HUES64 (cell line): ENCODE results near the gene TTC28.

Experiments used
- H3K27ac ChIP-seq: 2 replicates; pipeline ENCODE4 v1.7.0; 2013; ENCODE audit warnings: low read depth, low read length, inconsistent platforms
- H3K27me3 ChIP-seq: 2 replicates; pipeline ENCODE4 v1.6.1; 2013; ENCODE audit warnings: mild to moderate bottlenecking, low read length; ENCODE audit not compliant: insufficient read depth
- H3K36me3 ChIP-seq: 2 replicates; pipeline ENCODE4 v1.6.1; 2013; ENCODE audit warnings: mild to moderate bottlenecking, low read length; ENCODE audit not compliant: insufficient read depth
- H3K4me1 ChIP-seq: 2 replicates; pipeline ENCODE4 v1.6.1; 2013; ENCODE audit warnings: mild to moderate bottlenecking, low read length, moderate library complexity; ENCODE audit not compliant: insufficient read depth
- H3K4me3 ChIP-seq: 2 replicates; pipeline ENCODE4 v1.5.1; 2013; ENCODE audit warnings: mild to moderate bottlenecking, low read length, moderate library complexity
- H3K9ac ChIP-seq: 2 replicates; pipeline ENCODE4 v1.6.1; 2013; ENCODE audit warnings: mild to moderate bottlenecking, low read depth, low read length
- H3K9me3 ChIP-seq: 2 replicates; pipeline ENCODE4 v1.6.1; 2013; ENCODE audit warnings: low read depth, low read length; ENCODE audit not compliant: insufficient read depth
- WGBS: fragments of 150-250, 120-280 bp; methylation state at CpG from one replicate; pipeline ENCODE4 v1.1.7; 2013; ENCODE audit warnings: missing lambda C conversion rate; 5-methylcytosine and 5-hydroxymethylcytosine counted together

Gene TTC28

DNA sequence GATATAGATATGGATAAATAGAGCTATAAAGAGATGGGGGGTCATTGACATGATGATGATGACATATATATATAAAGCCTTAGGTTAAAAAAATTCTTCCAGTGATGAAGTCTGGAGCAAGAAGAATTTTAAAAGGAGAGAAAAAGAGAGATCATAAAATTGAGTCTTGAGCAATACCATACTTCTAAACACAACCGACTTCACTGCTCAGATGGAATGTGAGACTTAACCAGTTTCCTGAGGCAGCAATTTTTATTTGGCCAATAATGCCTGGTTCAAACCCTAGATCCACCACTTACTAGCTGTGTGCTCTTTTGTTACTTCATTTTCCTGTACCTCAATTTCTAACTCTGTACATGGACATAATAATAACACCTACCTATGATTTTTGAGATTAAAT lies 229.5 kb downstream of the TTC28 start:
- H3K9me3 ChIP-seq: no peaks in the 10 kb centered on the region
- H3K4me1 ChIP-seq: peaks cover 17% of the 10 kb centered on the region
- no peak overlapping the region for H3K27ac ChIP-seq
- no peaks in the 10 kb centered on the region for H3K36me3 ChIP-seq
- no peak overlapping the region for H3K4me3 ChIP-seq
- H3K27me3 ChIP-seq: no peaks in the 10 kb centered on the region
- 92% methylated on average over 1 of the region's 1 CpG for WGBS
- H3K9ac ChIP-seq: no peak overlapping the region

DNA sequence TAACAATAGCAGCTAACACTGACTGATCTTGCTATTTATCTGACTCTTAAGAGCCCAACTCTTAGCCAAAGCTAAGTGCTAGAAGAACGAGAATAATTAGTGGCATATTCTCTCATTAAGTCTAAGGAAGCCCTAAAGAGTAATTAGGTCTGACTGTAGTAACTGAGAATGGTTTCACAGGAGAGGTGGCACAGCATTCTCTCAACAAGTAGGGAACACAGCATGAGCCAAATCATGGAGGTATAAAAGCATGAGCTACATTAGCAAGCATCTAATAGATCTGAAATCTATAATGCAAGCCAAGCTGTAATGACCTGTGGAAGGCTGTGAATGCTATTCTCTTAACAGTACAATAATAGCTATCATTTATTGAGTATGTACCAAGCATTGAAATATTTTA lies 230.6 kb downstream of the TTC28 start:
- Histone ChIP-seq H3K27me3 (no peaks in the 10 kb centered on the region), H3K36me3 (no peaks in the 10 kb centered on the region), H3K4me3 (no peak overlapping the region), H3K9ac (no peak overlapping the region), H3K27ac (no peak overlapping the region), H3K9me3 (no peaks in the 10 kb centered on the region), H3K4me1 (peaks cover 20% of the 10 kb centered on the region)
- WGBS: 87% methylated on average over 1 of the region's 1 CpG

DNA sequence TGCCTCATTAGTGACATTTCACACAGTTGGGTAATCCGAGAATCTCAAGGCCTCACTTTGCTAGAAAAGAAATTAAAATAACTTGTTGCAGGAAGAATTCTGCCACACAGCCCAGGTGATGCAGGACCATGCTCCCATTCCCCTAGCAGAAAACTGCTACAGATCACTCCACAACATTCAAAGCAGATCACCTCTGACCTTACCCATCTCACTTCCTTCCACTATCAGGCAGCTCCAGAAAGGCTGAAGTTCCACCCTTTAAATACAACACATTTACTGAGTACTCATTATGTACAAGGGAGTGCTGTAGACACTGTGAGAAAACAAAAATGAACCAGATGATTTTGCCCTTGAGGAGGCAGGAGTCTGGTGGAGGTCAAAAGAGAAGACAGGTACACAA lies 231.0 kb downstream of the TTC28 start:
- WGBS: 94% methylated on average over 1 of the region's 1 CpG
- no peak overlapping the region for H3K4me3 ChIP-seq
- H3K27ac ChIP-seq: no peak overlapping the region
- H3K4me1 ChIP-seq: peaks cover 21% of the 10 kb centered on the region
- no peaks in the 10 kb centered on the region for H3K27me3 ChIP-seq
- no peaks in the 10 kb centered on the region for H3K36me3 ChIP-seq
- no peaks in the 10 kb centered on the region for H3K9me3 ChIP-seq
- H3K9ac ChIP-seq: no peak overlapping the region

DNA sequence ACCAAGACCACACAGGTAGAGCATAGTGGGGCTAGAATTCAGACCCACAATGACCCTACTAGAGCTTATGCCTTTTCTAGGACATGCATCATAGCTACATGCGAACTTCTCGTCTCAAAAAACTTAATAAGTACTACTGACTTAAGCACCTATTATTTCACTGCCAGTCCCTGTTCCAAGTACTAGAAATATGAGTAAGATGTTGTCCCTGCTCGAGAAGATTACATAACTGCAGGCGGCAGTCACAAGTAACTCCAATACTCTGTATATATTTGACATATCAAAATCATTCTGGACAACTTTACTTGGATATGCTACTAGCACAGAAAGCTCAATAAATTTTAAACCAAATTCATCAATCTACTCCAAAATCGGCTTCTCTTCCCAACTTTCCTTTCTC lies 235.0 kb downstream of the TTC28 start:
- WGBS: 90% methylated on average over 5 of the region's 5 CpGs
- Histone ChIP-seq H3K4me1 (peaks cover 28% of the 10 kb centered on the region), H3K27ac (no peak overlapping the region), H3K36me3 (no peaks in the 10 kb centered on the region), H3K27me3 (no peaks in the 10 kb centered on the region), H3K4me3 (no peak overlapping the region), H3K9me3 (no peaks in the 10 kb centered on the region), H3K9ac (no peak overlapping the region)

DNA sequence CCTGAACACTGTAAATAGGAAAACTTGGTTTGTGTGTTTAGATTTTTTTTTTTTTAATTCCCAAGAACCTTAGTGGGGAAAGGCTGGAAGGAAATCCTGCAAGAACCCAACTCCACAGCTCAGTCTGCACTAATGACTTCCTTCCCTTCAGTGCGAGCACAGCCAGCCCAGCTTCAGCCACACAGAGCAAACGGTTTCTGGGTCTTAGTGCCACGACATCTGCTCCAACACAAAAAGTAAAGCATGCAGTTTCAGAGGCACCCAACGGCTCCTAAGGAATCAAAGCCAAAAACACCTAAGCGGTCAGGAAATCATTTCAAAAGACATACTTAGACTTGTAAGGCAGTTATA lies 236.1 kb downstream of the TTC28 start:
- Histone ChIP-seq H3K9me3 (no peaks in the 10 kb centered on the region), H3K4me3 (peak overlapping the region; percentile 82), H3K36me3 (no peaks in the 10 kb centered on the region), H3K27ac (0 out of 2 replicates have a peak overlapping the region, but pooled peaks have one; percentile 19), H3K4me1 (peaks cover 20% of the 10 kb centered on the region), H3K9ac (peak overlapping the region; percentile 66), H3K27me3 (no peaks in the 10 kb centered on the region)
- 2% methylated on average over 4 of the region's 5 CpGs for WGBS

DNA sequence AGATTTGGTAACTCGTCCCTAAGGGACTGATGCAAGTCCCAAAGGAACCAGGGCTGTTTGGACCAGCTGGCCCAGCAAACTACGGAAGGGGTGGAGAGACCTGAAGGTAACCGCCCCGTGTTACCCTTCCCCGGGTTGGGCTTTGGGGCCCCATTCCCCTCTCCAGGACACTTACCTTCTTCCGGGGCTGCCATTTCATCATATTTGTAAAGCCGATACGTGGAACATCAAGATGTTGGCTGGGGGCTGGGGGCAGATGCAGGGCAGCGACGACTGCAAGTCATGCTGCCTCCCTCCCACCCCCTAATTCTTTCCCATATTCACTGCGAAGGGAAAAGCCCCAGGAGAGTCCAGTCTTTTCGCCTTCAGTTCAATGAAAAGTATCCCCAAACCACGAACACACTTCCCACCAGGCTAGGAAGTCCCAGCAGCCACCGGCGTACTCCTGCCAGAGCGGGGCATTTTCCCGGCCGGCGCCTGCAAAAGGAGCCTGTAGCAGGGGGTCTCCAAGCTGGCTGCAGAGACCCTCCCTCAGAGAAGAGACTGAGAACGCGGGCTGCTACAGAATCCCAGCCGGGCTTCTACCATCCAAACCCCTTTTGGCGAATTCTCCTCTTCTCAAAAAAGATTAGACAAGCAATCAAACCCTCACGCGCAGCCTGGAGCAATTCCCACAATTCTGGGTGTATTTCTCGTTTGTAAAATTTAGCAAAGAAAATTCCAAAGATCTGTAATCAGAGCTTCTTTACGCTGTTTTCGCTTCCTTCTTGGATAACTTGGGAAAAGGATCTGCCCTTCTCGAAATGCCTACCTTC lies 236.7 kb downstream of the TTC28 start:
- Histone ChIP-seq H3K36me3 (no peaks in the 10 kb centered on the region), H3K9me3 (no peaks in the 10 kb centered on the region), H3K4me1 (peaks cover 16% of the 10 kb centered on the region), H3K9ac (peak overlapping the region; percentile 66), H3K27ac (peak overlapping the region; percentile 19), H3K27me3 (no peaks in the 10 kb centered on the region), H3K4me3 (peak overlapping the region; percentile 82)
- WGBS: under 1% methylated on average over 29 of the region's 29 CpGs

DNA sequence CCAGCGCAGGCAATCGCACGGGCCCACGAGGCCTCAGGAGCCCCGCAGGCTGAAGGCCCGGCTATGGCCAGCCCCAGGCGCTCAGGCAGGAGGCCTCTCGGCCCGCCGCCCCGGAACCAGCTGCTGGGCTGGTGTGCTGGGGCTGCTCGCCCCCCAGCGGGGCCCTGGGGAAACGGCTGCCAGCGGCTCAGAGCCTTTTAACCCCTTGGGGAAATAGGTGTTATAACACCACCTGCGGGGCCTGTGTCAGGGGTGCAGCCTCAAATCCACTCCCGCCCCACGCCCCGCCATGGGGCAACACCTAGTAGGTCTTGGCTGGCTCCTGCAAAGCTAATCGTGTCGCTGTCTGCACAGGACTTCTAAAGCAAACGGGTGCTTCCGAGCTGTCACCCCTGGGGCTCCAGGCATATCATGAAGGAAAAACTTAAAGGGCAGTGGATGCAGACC lies 237.4 kb downstream of the TTC28 start:
- peak overlapping the region; percentile 71 for H3K9ac ChIP-seq
- 1% methylated on average over 23 of the region's 23 CpGs for WGBS

DNA sequence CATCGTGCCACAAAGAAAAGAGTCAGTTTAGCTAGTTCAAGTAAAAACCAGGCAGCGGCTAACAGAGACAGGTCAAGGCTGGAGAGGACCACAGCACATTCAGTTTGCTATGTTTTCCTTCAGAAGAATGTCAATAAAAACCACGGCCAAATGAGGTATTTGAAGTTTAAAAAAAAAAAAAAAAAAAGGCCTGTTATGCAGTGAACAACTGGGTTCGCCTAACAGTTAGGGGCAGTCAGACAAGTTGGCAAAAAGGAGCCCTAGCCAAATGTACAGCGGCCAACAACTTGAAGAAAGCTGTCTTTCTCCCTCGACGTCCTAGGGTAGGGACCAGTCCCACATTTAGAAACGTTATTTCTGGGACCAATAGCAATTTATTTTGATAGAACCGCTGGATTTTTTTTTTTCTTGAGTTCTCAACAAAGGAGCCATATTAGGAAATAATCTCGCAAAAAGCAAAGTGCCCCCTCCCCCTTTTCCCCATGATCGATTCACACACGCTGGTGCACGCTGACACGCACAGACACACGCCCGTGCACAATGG lies 237.8 kb downstream of the TTC28 start:
- H3K27ac ChIP-seq: no peak overlapping the region
- peak overlapping the region; percentile 82 for H3K4me3 ChIP-seq
- H3K9ac ChIP-seq: peak overlapping the region; percentile 71

More for the DNA sequence above, 237.4 kb downstream of the TTC28 start:
- Histone ChIP-seq H3K27ac (no peak overlapping the region; the same call in 1 of the 2 replicates), H3K9me3 (no peaks in the 10 kb centered on the region), H3K27me3 (no peaks in the 10 kb centered on the region), H3K4me3 (peak overlapping the region; percentile 82), H3K36me3 (no peaks in the 10 kb centered on the region), H3K4me1 (peaks cover 13% of the 10 kb centered on the region)

DNA sequence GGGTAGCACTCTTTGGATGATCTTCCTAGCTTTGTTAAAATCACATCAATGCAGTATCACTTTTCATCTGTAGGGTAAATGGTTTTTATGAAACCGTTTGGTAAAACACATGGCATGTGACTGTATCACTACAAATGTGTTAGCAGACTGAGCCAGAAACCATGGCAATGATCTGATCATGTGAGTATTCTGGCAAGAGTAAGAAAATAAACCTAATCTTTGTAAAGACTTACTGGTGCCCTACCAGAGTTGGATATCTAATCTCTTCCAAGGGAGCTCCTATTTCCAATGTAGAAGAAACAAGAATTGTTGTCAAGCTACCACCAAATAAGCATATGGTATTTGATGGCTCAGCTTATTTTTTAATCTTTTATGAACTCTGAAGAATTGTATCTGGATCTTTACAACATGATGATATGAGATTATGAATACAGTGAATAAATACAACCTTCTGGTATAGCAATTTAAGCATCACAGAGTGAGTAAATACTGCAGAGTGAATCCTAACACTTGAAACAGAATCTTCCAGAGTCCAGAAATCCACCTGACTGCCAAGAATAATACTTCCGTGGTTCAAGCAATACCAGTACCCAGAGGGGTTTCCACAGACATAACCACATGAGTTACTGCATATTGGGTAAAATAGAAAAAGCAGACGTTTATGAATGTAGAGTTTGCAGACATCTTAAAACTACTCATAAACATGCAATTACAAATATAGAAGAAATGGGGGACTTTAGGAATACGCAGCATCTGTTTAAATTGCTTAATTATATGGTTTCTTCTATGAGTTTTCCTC lies 238.8 kb downstream of the TTC28 start:
- no peaks in the 10 kb centered on the region for H3K9me3 ChIP-seq
- no peak overlapping the region for H3K9ac ChIP-seq
- H3K27me3 ChIP-seq: no peaks in the 10 kb centered on the region
- H3K4me3 ChIP-seq: no peak overlapping the region
- WGBS: 91% methylated on average over 3 of the region's 4 CpGs
- no peak overlapping the region for H3K27ac ChIP-seq
- peaks cover 11% of the 10 kb centered on the region for H3K4me1 ChIP-seq
- no peaks in the 10 kb centered on the region for H3K36me3 ChIP-seq

More for the DNA sequence above, 237.8 kb downstream of the TTC28 start:
- Histone ChIP-seq H3K4me1 (peaks cover 11% of the 10 kb centered on the region), H3K36me3 (no peaks in the 10 kb centered on the region), H3K27me3 (no peaks in the 10 kb centered on the region), H3K9me3 (no peaks in the 10 kb centered on the region)
- WGBS: 25% methylated on average over 16 of the region's 16 CpGs

DNA sequence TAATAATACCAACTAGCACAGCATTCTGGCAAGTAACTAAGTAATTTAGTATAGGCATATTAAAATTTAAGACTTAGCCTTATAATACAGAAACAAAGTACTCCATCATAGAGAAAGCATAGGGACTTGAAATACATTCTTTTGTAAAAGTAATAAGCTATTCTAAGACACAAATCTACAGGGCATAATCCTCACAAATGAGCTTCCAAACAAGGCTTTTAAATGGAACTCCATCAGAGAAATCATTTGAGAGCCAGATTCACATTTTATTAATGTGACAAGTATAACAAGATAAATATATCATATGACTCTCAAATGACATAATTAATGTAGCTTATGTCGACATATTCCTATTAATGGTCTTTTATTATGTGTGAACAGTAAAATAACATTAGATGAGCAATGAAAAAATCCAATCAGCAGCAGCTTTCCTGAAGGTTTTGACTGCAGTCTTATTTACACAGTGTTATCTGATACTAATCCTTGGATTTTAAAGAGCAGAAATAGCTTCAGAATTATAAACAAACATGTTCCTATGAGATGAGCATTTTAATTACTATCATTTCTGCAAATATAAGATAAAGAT lies 241.4 kb downstream of the TTC28 start:
- no CpG with 5 or more reads among the region's 1 CpG for WGBS
- Histone ChIP-seq H3K4me1 (peaks cover 7% of the 10 kb centered on the region), H3K9me3 (no peaks in the 10 kb centered on the region), H3K4me3 (no peak overlapping the region), H3K27ac (no peak overlapping the region), H3K36me3 (no peaks in the 10 kb centered on the region), H3K9ac (no peak overlapping the region), H3K27me3 (no peaks in the 10 kb centered on the region)

DNA sequence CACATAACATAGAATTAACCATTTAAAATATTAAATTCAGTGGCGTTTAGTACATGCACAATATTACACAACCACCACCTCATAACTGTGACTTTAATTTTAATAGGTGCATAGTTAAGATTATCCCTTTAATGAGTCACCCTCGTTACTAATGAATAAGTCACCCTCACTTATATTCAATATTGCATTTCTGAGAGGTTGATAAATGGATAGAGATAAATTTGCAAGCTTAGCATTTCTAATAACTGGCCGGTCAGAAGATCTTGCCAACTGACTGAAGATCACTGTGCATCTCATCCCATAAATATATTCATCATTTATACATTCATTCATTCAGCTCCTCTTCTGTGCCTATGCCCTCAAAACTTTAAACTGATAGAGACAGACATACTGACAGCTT lies 243.7 kb downstream of the TTC28 start:
- 95% methylated on average over 1 of the region's 3 CpGs for WGBS
- no peaks in the 10 kb centered on the region for H3K27me3 ChIP-seq
- no peak overlapping the region for H3K9ac ChIP-seq
- H3K36me3 ChIP-seq: no peaks in the 10 kb centered on the region
- H3K27ac ChIP-seq: no peak overlapping the region
- no peaks in the 10 kb centered on the region for H3K9me3 ChIP-seq
- H3K4me3 ChIP-seq: no peak overlapping the region
- 0 out of 2 replicates have a peak, but pooled peaks cover 2% of the 10 kb centered on the region for H3K4me1 ChIP-seq
